AG04449 (cell line): ENCODE data around the gene DMBT1.

Experiments used
- CTCF ChIA-PET: fragments of 350-600 bp; formaldehyde crosslinking; extraction: SDS; loops from one replicate; lab custom pipeline; 2021; ENCODE audit warnings: antibody characterized with exemption; lab: Yijun Ruan, JAX
- POLR2A ChIA-PET: fragments of 400-600, 350-600 bp; formaldehyde crosslinking; extraction: SDS; loops from one replicate; lab custom pipeline; 2020; ENCODE audit warnings: antibody characterized with exemption, inconsistent platforms; lab: Yijun Ruan, JAX
- DNase-seq: peaks from one replicate; pipeline ENCODE4 v3.0.0-alpha.2; 2010; ENCODE audit warnings: low read depth, low spot score
- H3K4me3 ChIP-seq: 2 replicates; pipeline ENCODE4 v1.5.1; 2011; ENCODE audit warnings: low read depth, mild to moderate bottlenecking, control low read depth, low read length
- TF ChIP-seq, protein P1 (sequence below): IDR thresholded peaks from one replicate; pipeline ENCODE4 v1.5.1; 2011; ENCODE audit warnings: mild to moderate bottlenecking, moderate library complexity, low read length, control low read depth, inconsistent platforms; ENCODE audit not compliant: insufficient read depth; ENCODE audit errors: missing control alignments

Gene DMBT1

DNA sequence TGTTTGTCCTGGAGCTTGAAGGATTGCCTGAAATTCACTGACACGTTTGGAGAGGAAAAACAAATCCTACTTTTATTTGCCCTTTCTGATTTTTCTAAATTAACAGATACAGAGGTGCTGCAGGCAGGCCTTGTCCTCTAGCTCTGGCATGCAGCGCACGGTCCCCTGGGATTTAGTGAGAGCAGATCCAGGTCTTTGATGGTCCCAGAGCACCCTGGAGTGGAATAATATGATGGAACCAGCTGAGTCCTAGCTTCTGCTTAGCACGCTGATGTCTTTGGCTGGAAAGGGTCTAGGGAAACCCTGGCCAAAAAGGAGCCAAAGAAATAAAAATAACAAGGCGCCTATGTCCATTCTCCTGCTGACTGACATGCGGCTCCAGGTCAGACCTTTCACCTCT lies 98.6 kb downstream of the DMBT1 start:
- POLR2A ChIA-PET: no interaction called here
- no peak overlapping the region for H3K4me3 ChIP-seq
- CTCF ChIA-PET: interaction anchor here (1.0 kb wide), 1 partner anchor 10 kb away, joined by 4 read pairs; no protein-coding TSS in a partner anchor
- no peak for DNase-seq
- TF ChIP-seq, protein P1, sequence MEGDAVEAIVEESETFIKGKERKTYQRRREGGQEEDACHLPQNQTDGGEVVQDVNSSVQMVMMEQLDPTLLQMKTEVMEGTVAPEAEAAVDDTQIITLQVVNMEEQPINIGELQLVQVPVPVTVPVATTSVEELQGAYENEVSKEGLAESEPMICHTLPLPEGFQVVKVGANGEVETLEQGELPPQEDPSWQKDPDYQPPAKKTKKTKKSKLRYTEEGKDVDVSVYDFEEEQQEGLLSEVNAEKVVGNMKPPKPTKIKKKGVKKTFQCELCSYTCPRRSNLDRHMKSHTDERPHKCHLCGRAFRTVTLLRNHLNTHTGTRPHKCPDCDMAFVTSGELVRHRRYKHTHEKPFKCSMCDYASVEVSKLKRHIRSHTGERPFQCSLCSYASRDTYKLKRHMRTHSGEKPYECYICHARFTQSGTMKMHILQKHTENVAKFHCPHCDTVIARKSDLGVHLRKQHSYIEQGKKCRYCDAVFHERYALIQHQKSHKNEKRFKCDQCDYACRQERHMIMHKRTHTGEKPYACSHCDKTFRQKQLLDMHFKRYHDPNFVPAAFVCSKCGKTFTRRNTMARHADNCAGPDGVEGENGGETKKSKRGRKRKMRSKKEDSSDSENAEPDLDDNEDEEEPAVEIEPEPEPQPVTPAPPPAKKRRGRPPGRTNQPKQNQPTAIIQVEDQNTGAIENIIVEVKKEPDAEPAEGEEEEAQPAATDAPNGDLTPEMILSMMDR: no peak

DNA sequence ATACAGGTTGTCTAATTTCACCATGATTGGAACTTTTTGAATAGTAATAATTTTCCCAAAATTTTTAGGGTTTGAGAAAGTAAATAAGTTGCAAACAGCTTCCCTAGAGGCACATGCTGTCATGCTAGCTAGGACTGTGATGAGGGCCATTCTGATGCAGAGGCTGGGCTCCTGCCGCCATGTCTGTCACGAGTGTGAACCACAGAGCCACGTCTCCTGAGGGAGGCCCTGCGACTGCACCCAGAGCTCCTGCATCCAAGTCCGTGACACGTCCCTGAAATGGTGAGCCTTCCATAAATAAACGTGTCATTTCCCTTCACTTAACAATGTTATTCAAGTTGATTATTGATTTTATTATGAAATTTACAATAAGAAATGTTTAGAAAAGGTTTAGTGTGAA lies 99.1 kb downstream of the DMBT1 start:
- CTCF ChIA-PET: interaction anchor here (1.0 kb wide), 1 partner anchor 11 kb away, joined by 4 read pairs; no protein-coding TSS in a partner anchor

DNA sequence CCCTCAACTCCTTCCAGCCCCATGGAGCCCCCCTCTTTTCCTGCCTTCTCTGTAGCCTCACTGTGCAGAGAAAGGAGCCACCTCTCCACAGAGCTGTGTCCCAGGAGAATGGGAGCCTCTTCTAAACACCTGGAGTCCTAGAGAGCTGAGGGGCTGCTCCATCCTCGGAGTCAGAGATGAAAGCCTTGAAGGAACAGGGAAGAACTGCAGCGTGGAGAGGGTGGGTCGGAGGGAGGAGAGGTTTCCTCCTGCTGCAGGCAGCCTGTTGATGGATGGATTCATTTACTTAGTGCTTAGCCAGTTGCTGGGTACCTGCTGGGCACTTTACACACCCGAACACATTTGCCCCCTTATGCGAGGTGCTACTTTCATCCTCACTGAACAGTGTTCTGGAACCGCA lies 100.1 kb downstream of the DMBT1 start:
- ChIA-PET POLR2A (no interaction called here), CTCF (no interaction called here)
- no peak for DNase-seq
- no peak overlapping the region for H3K4me3 ChIP-seq
- TF ChIP-seq, protein P1: no peak

More for the DNA sequence above, 99.1 kb downstream of the DMBT1 start:
- DNase-seq: no peak
- POLR2A ChIA-PET: no interaction called here
- H3K4me3 ChIP-seq: no peak overlapping the region
- TF ChIP-seq, protein P1: no peak

DNA sequence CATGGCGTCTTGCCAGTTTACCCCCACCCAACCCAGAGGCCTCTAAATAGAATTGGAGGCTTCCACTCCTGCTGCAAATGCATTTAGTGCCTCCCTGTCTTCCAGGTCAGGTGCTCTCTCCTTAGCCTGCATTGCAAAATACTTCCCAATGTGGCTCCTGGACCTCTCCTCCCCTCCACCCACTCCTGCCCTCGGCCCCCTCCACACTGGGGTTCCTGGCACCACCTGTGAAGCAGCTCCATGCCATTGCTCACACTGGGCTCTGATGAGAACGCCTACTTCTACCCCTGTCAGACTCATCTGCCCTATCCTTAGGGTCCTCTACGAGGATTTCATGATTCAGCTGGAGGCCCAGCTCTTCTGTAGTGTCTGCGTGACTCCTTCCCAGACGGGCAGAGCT lies 101.7 kb downstream of the DMBT1 start:
- ChIA-PET CTCF (no interaction called here), POLR2A (no interaction called here)
- no peak for DNase-seq
- TF ChIP-seq, protein P1: no peak
- H3K4me3 ChIP-seq: no peak overlapping the region

DNA sequence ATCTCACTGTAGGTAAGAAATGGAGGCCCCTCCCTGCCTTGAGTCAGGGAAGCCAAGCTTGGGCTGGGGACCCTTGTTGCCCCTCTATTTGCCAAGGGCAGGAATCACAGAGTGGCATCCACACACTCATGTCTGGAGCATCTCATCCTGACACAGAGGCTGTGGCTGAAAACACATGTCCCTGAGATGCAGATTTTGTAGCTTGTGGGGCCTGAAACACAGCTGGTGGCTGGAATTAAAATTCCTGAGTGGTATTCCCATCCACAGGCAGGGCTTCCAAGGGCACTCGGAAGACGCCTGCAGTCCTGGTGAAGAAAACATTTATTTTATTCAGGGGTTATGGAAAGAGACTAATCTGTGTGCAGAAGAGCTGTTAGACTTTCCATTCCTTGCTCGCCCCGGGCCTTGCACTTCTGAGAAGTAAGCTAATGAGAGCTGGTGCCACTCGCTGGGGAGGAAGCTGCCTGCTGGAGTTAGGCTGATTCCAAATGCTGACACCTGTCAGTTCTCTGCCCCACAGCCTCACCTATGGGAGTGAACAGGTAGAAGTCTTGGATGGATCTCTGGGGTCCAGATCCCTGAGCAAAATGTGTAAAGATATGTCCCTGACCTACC lies 103.1 kb downstream of the DMBT1 start:
- no peak overlapping the region for H3K4me3 ChIP-seq
- POLR2A ChIA-PET: no interaction called here
- TF ChIP-seq, protein P1: no peak
- DNase-seq: no peak
- CTCF ChIA-PET: no interaction called here

DNA sequence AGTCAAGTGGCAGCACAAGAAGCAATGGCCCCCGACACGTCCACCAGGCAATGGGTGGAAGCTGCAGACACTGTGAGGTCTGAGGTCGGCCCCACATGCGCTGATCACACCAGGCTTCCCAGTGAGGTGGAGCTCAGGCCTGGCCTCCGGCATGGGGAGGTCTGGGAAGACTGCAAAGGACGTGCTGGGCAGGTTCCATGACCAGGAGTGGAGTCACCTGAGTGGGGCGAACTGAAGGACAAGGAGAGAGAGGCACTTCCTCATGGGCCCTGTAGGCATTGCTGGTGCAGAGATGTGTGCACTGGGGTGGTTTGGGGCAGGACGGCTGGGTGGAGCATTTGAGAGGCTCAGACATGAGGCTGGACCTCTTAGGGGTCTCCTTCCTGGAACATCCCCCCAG lies 103.9 kb downstream of the DMBT1 start:
- CTCF ChIA-PET: no interaction called here
- TF ChIP-seq, protein P1: no peak
- POLR2A ChIA-PET: no interaction called here
- no peak for DNase-seq
- H3K4me3 ChIP-seq: no peak overlapping the region
